LNCaP clone FGC (cell line): Measurements from ENCODE around the gene BARHL2.

Source experiments
- DNase-seq: peaks from one replicate; pipeline ENCODE4 v3.0.0-alpha.2; 2011; ENCODE audit warnings: low read depth
- H3K4me3 ChIP-seq: 2 replicates; pipeline ENCODE4 v1.5.1; 2011; ENCODE audit warnings: mild to moderate bottlenecking, low read depth, low read length, control low read depth
- TF ChIP-seq, protein P1 (sequence below): IDR thresholded peaks from 2 replicates; pipeline ENCODE4 v1.5.1; 2012; ENCODE audit warnings: mild to moderate bottlenecking; ENCODE audit not compliant: control insufficient read depth, insufficient read depth; ENCODE audit errors: extremely low read depth

Gene BARHL2

GRCh38 chr1:90716552-90717355 lies at the start of gene BARHL2:
Gene BARHL2, minus strand, starts transcription at chr1:90717302. Its CDS starts 107 bp downstream, at chr1:90717195.
- no peak within 1 kb of the TSS for H3K4me3 ChIP-seq
- no peak for DNase-seq
- TF ChIP-seq, protein P1, sequence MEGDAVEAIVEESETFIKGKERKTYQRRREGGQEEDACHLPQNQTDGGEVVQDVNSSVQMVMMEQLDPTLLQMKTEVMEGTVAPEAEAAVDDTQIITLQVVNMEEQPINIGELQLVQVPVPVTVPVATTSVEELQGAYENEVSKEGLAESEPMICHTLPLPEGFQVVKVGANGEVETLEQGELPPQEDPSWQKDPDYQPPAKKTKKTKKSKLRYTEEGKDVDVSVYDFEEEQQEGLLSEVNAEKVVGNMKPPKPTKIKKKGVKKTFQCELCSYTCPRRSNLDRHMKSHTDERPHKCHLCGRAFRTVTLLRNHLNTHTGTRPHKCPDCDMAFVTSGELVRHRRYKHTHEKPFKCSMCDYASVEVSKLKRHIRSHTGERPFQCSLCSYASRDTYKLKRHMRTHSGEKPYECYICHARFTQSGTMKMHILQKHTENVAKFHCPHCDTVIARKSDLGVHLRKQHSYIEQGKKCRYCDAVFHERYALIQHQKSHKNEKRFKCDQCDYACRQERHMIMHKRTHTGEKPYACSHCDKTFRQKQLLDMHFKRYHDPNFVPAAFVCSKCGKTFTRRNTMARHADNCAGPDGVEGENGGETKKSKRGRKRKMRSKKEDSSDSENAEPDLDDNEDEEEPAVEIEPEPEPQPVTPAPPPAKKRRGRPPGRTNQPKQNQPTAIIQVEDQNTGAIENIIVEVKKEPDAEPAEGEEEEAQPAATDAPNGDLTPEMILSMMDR, result no peak

DNA sequence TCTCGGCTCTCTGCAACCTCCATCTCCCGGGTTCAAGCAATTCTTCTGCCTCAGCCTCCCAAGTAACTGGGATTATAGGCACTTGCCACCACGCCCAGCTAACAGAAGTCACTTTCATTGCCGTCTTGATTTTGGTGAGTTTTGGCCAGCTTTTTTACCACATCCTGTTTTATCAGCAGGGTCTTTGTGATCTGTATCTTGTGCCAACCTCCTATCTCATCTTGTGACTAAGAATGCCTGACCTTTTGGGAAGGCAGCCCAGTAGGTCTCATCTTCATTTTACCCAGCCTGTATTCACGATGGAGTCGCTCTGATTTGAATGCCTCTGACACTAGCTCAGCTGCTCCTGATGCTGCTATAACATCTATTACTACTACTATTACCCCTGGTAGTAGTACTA lies 46.8 kb upstream of the BARHL2 start:
- TF ChIP-seq, protein P1, result no peak
- H3K4me3 ChIP-seq, result no peak overlapping the region
- DNase-seq, result no peak

DNA sequence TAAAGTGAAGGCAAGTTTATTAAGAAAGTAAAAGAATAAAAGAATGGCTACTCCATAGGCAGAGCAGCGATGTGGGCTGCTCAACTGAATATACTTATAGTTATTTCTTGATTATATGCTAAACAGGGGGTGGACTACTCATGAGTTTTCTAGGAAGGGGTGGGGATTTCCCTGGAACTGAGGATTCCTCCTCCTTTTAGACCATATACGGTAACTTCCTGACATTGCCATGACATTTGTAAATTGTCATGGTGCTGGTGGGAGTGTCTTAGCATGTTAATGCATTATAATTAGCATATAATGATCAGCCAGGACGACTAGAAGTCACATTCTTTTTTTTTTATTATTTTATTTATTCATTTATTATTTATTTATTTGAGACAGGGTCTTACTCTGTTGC lies 46.4 kb upstream of the BARHL2 start:
- TF ChIP-seq, protein P1, result no peak
- no peak for DNase-seq
- H3K4me3 ChIP-seq, result no peak overlapping the region

DNA sequence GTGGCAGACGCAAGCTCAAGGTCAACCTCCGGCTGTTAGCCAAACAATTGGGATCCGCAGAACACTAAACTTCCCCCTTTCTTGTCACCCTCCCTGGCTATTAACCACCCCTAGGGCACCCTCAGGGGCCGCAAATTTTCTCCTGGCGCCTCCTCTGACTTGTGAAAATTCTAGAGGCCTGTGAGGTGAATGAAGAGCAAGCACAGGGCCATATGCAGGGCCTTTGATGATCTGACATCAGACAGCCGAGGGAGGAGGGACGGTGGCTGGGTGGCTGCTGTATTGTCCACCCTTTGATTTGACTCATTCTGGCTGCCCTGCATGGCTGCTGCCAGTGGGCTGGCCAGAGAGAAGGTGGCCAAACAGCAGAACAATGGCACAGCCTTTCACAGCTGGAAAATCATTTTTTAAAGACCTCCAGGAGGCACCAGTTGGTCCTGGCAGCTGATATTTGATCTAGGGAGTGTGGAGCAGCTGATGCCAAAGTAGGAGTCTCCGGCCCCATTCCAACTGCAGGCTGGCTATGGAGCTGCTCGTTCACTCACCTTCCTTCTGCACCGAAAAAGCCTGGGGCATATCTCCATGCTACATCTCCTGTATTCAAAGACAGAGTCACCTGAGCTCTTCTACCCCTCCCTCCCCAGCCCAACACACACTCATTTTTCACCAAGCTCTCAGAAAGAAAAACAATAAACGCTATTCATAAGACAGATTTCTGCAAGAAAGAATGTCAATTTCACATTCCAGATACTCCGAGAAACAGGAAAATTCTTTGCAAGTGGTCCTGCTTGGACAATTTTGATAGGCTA lies 44.9 kb upstream of the BARHL2 start:
- DNase-seq, result peak; percentile 1
- TF ChIP-seq, protein P1, result no peak
- no peak overlapping the region for H3K4me3 ChIP-seq

- TF ChIP-seq, protein P1, result no peak
- H3K4me3 ChIP-seq, result no peak overlapping the region
- DNase-seq, result no peak
These were observed 44.1 kb upstream of the BARHL2 start for GRCh38 chr1:90761156-90761555.

GRCh38 chr1:90753556-90753955 lies 36.5 kb upstream of the BARHL2 start:
- H3K4me3 ChIP-seq, result no peak overlapping the region
- no peak for DNase-seq
- TF ChIP-seq, protein P1, result no peak

DNA sequence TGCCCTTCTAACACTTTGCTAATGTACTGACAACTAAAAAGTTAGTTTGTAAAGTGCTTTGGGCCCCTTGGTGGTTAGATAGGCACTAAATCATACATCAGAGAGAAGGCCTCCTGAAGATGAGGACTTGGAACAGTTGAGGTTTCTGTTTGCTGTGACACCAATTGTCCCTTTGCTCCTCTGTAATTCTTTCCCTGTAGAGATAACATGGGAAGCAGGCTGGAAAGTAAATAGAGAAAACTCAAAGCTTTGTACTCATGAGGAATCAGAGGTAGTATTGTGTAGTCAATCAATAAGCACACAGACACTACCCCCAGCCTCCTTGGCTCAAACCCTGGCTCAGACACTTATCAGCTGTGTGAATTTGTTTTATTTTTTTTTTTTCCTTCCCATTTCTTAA lies 31.6 kb upstream of the BARHL2 start:
- no peak overlapping the region for H3K4me3 ChIP-seq
- no peak for DNase-seq
- TF ChIP-seq, protein P1, result no peak
